Fibroblast of villous mesenchyme (primary cell): ENCODE data around the gene GRIK2. TPM values are rescaled to one million over a fixed set of nuclear protein-coding genes. Genes with fewer than 3 reads are reported as not detected.

ENCODE experiments used
- DNase-seq: peaks from one replicate; pipeline ENCODE4 v3.0.0-alpha.2; 2010; ENCODE audit warnings: low read depth
- H3K4me3 ChIP-seq: 2 replicates; pipeline ENCODE4 v1.5.1; 2011; ENCODE audit warnings: low read depth, mild to moderate bottlenecking, low read length
- total RNA-seq: library from RNA; depleted of rRNA; stranded (reverse); fragments of >200 nt; gene quantifications from 2 replicates; pipeline ENCODE4 v1.2.3, GENCODE V29; 2012
- TF ChIP-seq, protein P1 (sequence below): IDR thresholded peaks from 2 replicates; pipeline ENCODE4 v1.5.1; 2012; ENCODE audit warnings: low read depth, mild to moderate bottlenecking, low read length; ENCODE audit not compliant: insufficient read depth

GRIK2 gene
- total RNA-seq, 1 donor: 15.1 TPM

DNA sequence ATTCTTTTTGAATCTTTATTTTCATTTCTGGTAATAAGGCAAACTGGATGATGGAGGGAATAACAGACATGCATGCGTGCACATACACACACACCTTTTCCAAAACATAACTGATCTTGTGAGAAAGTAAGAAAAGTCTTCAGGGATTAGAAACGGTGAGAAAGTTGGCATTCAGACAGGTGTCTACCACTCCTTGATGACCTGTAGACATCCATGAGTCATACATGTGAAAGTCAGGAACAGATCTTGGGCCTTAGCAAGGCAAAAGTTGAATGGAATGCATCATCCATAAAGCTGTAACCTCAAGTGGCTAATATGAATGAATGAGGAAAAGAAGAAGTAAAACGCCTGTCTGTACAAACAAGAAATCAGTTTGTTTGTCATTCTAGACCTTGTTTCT lies 97.3 kb downstream of the GRIK2 start:
- TF ChIP-seq, protein P1, sequence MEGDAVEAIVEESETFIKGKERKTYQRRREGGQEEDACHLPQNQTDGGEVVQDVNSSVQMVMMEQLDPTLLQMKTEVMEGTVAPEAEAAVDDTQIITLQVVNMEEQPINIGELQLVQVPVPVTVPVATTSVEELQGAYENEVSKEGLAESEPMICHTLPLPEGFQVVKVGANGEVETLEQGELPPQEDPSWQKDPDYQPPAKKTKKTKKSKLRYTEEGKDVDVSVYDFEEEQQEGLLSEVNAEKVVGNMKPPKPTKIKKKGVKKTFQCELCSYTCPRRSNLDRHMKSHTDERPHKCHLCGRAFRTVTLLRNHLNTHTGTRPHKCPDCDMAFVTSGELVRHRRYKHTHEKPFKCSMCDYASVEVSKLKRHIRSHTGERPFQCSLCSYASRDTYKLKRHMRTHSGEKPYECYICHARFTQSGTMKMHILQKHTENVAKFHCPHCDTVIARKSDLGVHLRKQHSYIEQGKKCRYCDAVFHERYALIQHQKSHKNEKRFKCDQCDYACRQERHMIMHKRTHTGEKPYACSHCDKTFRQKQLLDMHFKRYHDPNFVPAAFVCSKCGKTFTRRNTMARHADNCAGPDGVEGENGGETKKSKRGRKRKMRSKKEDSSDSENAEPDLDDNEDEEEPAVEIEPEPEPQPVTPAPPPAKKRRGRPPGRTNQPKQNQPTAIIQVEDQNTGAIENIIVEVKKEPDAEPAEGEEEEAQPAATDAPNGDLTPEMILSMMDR: no peak
- no peak for DNase-seq
- no peak overlapping the region for H3K4me3 ChIP-seq

DNA sequence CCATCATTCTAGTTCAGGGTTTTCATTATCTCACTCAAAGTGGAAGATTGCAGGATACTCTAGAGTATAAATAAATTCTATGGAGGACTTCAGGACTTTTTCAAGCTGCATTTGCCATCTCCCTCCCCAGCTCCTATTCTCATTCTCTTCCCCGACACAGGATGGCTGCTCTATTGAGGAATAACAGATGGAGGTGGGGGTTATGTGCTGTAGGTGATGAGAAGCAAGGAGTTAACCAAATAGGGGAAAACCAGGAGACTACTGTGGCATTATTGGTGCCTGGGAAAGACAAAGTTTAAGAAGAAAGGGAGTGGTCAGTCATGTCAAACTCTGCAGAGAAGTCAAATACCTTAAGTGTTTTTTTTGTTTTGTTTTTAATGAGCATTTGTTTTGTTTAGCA lies 109.3 kb downstream of the GRIK2 start:
- H3K4me3 ChIP-seq: no peak overlapping the region
- no peak for DNase-seq
- TF ChIP-seq, protein P1: no peak

DNA sequence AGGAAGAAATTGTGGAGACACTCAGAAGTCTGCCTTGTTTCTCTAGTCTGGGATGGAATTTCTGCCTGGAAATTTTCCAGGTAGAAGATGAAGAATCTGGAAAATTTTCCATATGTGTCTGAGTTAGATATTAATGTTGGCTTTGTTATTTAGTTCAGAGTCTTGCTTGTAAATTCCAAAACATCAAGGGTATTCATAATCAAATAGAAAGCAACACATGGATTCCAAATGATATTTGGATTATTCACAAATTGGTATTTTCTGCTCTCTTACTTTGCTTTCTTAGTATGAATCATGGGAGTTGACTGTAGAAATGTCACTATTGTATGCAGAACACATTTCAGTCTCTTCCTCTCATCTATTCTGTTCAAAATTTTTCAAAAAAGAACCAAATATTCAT lies 116.0 kb downstream of the GRIK2 start:
- peak; percentile 2 for DNase-seq
- TF ChIP-seq, protein P1: no peak
- H3K4me3 ChIP-seq: no peak overlapping the region

DNA sequence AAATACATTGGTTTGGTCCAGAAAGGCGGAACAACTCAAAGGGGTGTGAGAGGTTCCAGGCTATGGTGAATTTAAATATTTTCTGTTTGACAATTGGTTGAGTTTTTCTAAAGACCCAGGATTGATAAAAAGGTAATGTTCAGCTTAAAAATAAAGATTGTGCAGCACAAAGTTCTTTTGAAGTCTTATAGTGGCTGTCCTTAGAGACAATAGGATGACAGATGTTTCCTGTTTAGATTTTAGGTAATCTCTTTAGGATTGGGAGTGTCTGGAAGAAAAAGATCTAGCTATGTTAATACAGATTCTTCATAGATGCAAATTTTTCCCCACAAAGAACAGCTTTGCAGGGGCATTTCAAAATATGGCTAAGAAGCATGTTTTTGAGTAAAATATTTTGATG lies 119.7 kb downstream of the GRIK2 start:
- H3K4me3 ChIP-seq: no peak overlapping the region
- TF ChIP-seq, protein P1: no peak
- no peak for DNase-seq

DNA sequence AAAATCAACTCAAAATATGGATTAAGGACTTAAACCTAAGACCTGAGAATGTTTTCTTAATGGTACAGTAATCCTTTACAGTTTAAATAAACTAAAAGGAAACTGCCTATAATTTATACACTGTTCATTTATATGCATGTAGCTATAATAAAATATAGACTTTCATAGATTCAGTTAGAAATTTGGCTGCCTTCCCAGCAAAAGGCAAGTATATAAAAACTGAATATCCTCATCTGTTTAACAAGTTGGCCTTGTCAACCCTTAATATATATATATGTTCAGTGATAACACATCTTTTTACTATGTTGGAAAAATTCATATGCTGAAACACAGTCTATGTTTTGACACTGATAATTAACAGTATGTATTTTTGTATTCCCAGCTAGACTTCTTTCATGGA lies 123.1 kb downstream of the GRIK2 start:
- peak; percentile 5 for DNase-seq
- TF ChIP-seq, protein P1: no peak
- H3K4me3 ChIP-seq: no peak overlapping the region

DNA sequence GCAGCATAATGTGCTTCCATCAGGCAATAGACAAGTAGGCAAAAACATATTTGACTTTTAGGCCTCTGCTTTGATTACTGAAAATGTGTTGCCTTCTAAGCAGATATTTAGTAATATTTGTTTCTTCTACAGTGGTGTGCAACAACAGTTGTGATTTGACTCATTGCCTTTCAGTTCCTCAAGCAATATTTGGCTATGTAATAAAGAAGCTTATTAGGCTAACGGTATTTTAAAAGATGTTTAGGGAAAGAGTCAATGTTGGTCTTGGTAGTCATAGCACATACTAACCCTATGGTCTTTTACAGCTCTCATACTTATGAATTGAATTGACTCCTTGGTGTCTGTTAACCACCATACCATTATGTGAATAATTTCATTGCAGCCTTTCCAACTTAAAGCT lies 124.1 kb downstream of the GRIK2 start:
- DNase-seq: no peak
- no peak overlapping the region for H3K4me3 ChIP-seq
- TF ChIP-seq, protein P1: no peak

DNA sequence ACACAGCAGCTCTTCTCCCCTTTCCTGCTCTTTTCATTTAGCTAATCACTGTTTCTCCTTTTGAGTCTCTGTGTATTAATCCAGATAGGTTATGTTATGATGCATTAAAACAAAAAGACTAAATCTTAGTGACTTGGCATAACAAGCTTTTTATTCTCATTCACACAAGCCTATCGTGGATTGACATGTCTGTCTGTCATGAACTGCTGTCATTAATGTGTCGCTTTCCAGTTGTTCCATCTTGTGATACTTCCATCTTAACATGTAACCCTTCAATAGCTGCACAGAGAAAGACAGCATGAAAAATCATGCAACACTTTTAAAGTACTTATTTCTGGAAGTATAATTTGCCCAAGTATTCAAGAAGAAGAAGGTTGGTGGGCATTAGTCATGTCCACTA lies 128.7 kb downstream of the GRIK2 start:
- no peak for DNase-seq

More for the DNA sequence above, 128.7 kb downstream of the GRIK2 start:
- TF ChIP-seq, protein P1: no peak
- H3K4me3 ChIP-seq: no peak overlapping the region
